ENCODE data around the gene BTBD10.

The BTBD10 gene

DNA sequence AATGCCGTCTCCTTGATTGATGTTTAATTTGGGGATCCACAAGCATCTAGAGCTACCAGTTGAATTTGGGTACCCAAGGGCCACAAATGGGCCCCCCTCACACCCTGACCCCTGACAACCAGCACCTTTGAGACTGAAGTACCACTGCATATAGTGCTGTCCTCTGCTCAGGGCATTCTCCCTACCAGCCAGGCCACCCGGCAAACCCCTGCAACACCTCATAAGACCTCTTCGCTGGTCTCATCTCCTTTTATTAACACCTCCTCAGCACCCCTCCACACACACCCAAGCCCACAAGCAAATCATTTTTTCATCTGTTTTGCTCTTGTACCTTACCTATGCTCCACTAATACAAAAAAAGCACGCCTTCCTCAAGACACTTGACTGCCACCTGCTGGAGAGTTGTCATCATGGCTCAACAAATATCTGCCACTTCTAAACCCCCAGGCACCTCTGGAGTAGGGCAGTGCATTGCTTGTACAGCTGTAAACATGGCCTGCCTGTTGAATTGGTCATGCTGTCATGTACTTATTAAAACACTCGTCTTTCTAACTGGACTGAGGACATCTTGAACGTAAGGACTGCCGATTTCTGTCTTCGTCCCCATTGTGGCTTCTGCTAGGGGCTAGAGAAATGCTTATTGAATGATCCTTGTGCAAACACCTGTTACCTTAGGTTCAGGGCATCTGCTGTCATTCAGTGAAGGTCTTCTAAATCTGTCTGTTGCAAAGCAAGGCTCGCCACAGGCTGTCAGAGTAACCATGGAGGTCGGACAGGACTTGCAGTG lies 118.9 kb downstream of the BTBD10 start:
- DNase-seq (ENCODE audit: extremely low spot score, insufficient read length, low read depth) (peak; percentile 44), FAIRE-seq (peak; percentile 89)

DNA sequence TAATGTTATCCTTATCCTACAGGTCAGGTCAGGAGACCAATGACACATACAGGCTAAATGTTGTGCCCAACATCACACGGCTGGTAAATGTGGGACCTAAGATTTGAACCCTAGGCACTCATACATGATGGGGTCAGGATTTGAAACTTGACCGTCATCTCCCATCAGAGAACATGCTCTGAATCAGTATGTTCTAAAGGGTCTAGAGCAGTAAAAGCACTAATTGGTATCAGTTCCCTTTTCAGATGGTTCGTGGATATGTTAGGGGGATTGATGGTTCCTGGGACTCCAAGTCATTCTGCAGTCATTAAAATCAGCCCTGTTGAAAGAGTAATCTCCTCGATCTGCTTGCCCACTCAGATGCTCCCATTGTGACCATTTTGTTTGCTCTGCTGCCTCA lies 120.0 kb downstream of the BTBD10 start:
- FAIRE-seq, result no peak
- DNase-seq (ENCODE audit: extremely low spot score, insufficient read length, low read depth), result no peak

DNA sequence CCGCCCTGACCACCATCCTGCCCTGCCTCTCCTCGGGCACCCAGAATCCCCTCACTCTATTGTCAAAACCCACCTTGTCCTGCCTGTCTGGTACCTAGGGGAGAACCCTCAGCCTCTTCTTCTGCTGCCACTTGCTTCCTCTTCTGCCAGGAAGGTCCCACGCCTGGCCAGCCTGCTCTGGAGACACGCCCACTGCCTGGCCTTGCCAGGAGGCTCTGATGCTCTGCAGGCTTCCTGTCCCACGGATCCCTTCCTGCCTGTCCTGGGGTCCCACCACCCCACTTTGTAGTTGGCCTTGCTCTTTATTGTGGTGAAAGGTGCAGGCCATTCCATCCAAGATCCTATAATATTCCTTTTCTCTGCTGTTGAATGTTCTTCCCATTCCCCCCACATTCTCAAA lies 122.0 kb downstream of the BTBD10 start:
- no peak for DNase-seq (ENCODE audit: extremely low spot score, insufficient read length, low read depth)
- no peak for FAIRE-seq

DNA sequence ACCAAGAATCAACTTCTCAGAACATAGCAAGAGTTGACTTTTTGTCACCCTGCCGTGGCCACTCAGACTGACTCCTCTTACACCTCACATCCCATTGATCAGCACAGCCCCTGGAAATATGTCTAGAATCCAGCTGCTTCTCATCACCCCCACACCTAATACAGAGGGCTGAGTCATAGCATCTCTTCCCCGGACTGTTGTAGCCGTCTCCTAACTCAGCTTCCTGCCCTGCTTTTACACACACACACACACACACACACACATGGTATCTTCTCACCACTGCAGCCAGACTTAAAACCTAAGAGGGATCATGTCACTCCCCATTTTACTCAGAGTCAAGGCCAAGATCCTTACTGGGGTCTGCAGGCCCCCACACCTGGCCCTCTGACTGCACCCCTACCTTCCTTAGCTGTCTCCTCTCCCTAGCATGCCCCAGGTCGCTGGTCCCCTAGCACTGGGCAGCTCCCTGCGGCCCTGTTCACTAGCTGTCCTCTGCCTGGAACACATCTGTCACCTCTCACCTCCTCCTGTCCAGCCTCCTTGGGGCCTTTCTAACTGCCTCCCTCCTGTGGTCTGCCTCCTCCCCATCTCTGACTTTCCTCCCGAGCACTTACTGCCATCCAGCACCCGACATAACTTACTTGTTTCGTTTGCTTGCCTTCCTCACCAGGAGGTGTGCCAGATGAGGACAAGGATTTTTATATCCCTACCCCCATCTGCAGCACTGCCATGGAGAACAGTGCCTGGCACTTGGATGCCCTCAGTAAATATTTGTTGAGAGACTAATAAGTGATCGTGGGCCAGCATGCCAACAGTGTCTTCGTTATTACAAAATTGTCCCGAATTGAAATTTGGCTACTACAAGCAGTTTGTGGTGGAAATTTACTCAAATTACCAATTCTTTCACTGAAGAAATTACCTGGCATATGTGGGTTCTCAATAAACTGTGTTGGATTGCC lies 123.5 kb downstream of the BTBD10 start:
- FAIRE-seq, result no peak

DNA sequence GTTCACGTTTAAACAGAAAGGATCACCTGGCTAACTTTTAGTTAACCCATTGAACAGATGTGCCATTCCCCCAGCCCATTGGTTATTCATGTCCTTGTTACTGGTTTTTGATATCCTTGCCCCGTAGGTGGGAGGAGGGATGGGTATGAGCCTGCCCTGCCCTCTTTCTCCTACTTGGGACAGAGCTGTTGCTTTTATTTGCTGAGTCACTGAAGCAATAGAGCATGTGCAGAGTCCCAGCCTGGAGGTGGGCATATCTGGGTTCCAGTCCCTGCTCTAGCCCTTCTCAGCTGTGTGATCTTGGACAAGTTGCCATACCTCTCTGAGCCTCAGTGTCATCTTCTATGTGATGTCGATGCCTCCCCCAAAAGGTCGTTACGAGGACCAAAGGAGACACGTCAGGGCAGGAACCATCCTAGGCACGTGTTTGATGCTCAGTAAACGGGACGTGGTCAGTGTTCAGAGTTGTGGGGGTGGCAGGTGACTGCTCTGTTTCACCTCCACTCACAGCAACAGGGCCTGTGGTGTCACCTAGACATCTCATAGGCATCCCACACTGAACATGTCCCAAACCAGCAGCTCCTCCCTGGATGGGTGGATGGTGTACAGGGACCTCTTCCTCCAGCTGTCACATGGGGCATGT lies 124.5 kb downstream of the BTBD10 start:
- FAIRE-seq (no peak), DNase-seq (ENCODE audit: extremely low spot score, insufficient read length, low read depth) (no peak)

More for the DNA sequence above, 123.5 kb downstream of the BTBD10 start:
- no peak for DNase-seq (ENCODE audit: extremely low spot score, insufficient read length, low read depth)

DNA sequence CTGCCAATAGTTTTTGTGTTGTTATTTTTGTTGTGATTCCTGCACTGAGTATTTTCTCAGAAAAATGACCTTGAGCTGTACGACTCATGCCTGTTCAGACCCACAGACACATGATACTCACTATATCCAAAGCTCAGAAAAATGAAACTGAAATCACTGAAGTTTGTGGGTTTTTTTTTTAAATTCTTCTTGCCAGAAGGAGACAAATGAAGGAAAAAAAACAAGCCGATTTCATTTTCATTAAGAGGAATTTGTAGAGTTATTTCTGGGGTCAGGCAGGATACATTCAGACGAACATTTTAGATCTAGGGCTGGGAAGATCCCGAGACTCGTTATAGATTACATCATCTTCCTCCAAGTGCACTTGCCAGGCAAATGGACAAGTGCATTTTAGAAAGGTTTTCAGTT lies 125.0 kb downstream of the BTBD10 start:
- DNase-seq (ENCODE audit: extremely low spot score, insufficient read length, low read depth) (no peak), FAIRE-seq (peak; percentile 68)
